Psoas muscle (tissue), 8 donors: ENCODE data around the gene XAGE1B. TPM values are rescaled to one million over a fixed set of nuclear protein-coding genes. Genes with fewer than 3 reads are reported as not detected.
"Not testable (repeated sequence)": the region's sequence is repeated elsewhere in the genome, so short reads cannot be mapped to it uniquely, and the experiment has no call there.

Source experiments
- ATAC-seq, 4 donors: fragments of 200-7000 bp; cut with Tn5 transposase; one replicate each; pipeline ENCODE4 v1.9.1; 2020; ENCODE audit warnings: moderate library complexity in 3 of 4, mild to moderate bottlenecking in 2 of 4
- DNase-seq, 2 donors: peaks; one replicate each; pipeline ENCODE4 v3.0.0-alpha.2; 2020
- H3K27ac ChIP-seq: fragments of 200-600 bp; one replicate; pipeline ENCODE4 v1.8.0; 2022
- H3K27me3 ChIP-seq, 3 donors: fragments of 200-600 bp in 1 of 3; one replicate each; pipeline versions ENCODE4 v1.6.1 to v1.8.0; 2013 to 2022; ENCODE audit warnings: low read length in 2 of 3, mild to moderate bottlenecking in 2 of 3, moderate library complexity in 1 of 3; ENCODE audit not compliant: insufficient read depth in 3 of 3
- H3K36me3 ChIP-seq, 2 donors: fragments of 200-600 bp in 1 of 2; one replicate each; pipeline versions ENCODE4 v1.6.1 to v1.8.0; 2013 to 2022; ENCODE audit warnings: low read depth in 1 of 2, mild to moderate bottlenecking in 1 of 2, moderate library complexity in 1 of 2; ENCODE audit not compliant: insufficient read depth in 1 of 2
- H3K4me1 ChIP-seq: fragments of 200-600 bp; one replicate; pipeline ENCODE4 v1.8.0; 2022
- H3K4me3 ChIP-seq: fragments of 200-600 bp; one replicate; pipeline ENCODE4 v1.8.0; 2022; ENCODE audit warnings: mild to moderate bottlenecking
- H3K9me3 ChIP-seq: fragments of 200-600 bp; one replicate; pipeline ENCODE4 v1.8.0; 2022
- WGBS, 3 donors: extraction: QIAGEN DNeasy Blood & Tissue Kit; methylation state at CpG; one replicate each; pipeline versions ENCODE4 v1.1.6 to v1.1.7; 2013; 5-methylcytosine and 5-hydroxymethylcytosine counted together
- intact Hi-C, 2 donors: fragments of 100-400 bp; cut with DNase I; formaldehyde crosslinking; loops; one replicate each; pipeline versions ENCODE4 v1.11.0 to v1.14.2; 2022
- long read RNA-seq, 2 donors: library from polyadenylated mRNA; unstranded; transcript quantifications; one replicate each; pipeline ENCODE4 v2.0.0, GENCODE V29; 2021
- polyA plus RNA-seq, 3 donors: library from polyadenylated mRNA; stranded (reverse); fragments of 200-250 nt; gene quantifications; one replicate each; pipeline ENCODE4 v1.2.3, GENCODE V29; 2013
- total RNA-seq, 4 donors: library from RNA; stranded (reverse); fragmentation: NEBNext Ultra II Directional in 2 of 4; extraction: Animal tissue kit (Norgen Biotek cat#: 25700) in 2 of 4; gene quantifications; one replicate each; pipeline versions ENCODE4 v1.2.1 to v1.2.4, GENCODE V29; 2021 to 2023
- TF ChIP-seq, protein P1 (sequence below): fragments of 200-600 bp; IDR thresholded peaks from one replicate; pipeline ENCODE4 v1.8.0; 2022; ENCODE audit warnings: antibody characterized with exemption
- donor health status: healthy with polysubstance abuse.
- donor health status: DM: no; HTN: no; CAD: no; lungs with moderate emphysema.
- donor health status: Bipolar disorder and iron deficiency.
- donor health status: healthy.
- donor health status: DM: yes; HTN: yes; CAD: no.
- donor health status: DM: no; HTN: no; CAD: no.
- donor health status: DM: no; HTN: no; CAD: no.
- donor health status: DM: yes; HTN: yes; CAD: no.

XAGE1B gene, protein sequence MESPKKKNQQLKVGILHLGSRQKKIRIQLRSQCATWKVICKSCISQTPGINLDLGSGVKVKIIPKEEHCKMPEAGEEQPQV
- total RNA-seq = not detected
- polyA plus RNA-seq = not detected
- long read RNA-seq, donor 1 = 0 reads
- long read RNA-seq, donor 2 = 0 reads

DNA sequence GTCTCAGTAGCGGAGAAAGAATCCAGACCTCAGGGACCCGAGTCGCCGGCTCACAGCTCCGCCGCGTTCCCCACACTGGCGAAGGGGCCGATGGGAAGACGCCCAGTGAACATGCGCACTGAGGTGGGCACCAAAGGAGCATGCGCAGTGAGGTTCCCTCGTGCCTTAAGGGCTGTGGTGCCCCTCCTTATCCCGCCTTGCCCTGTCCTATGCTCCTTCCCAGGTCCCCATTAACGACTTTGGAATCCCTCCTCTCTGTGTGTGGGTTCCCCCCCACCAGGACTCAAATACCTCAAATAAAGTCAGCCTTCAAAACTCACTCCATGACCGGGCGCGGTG lies at the start of gene XAGE1B:
Gene XAGE1B (minus strand): TSS at position 77 of the 339 bp plus-strand sequence. CDS start 1,536 bp downstream, outside the sequence.
- H3K27ac ChIP-seq, H3K27me3 ChIP-seq, ATAC-seq, intact Hi-C loops, H3K36me3 ChIP-seq, DNase-seq, H3K4me1 ChIP-seq, H3K9me3 ChIP-seq, H3K4me3 ChIP-seq: not testable (repeated sequence)
- no CpG with 5 or more reads among the region's 18 CpGs for WGBS, 3 donors

DNA sequence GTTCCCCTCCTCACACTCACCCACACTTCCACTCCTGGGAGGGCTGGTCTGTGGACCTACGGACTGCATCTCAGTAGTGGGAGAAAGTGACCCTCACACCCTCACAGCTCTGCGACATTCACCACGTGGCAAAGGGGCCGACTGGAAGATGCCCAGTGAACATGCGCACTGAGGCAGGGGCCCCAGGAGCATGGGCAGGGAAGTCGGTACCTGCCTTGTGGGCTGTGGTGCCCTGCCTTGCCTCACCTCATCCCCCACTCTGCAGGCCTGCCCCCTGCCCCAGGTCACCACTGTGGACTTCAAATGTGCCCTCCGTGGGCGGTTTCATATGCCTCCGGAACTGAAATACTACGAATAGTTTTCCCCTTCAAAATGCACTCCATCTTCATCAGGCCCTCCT lies 46.2 kb upstream of the XAGE1B start:
- Histone ChIP-seq H3K27me3 (peaks cover 0 to 23% (median 0%) of the 10 kb centered on the region in 3 donors), H3K4me3 (no peak overlapping the region), H3K9me3 (no peaks in the 10 kb centered on the region), H3K27ac (no peak overlapping the region), H3K4me1 (no peaks in the 10 kb centered on the region), H3K36me3 (no peaks in the 10 kb centered on the region)
- TF ChIP-seq, protein P1, sequence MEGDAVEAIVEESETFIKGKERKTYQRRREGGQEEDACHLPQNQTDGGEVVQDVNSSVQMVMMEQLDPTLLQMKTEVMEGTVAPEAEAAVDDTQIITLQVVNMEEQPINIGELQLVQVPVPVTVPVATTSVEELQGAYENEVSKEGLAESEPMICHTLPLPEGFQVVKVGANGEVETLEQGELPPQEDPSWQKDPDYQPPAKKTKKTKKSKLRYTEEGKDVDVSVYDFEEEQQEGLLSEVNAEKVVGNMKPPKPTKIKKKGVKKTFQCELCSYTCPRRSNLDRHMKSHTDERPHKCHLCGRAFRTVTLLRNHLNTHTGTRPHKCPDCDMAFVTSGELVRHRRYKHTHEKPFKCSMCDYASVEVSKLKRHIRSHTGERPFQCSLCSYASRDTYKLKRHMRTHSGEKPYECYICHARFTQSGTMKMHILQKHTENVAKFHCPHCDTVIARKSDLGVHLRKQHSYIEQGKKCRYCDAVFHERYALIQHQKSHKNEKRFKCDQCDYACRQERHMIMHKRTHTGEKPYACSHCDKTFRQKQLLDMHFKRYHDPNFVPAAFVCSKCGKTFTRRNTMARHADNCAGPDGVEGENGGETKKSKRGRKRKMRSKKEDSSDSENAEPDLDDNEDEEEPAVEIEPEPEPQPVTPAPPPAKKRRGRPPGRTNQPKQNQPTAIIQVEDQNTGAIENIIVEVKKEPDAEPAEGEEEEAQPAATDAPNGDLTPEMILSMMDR = no peak
- intact Hi-C loops = no loop called here
- DNase-seq = no peak
- 86 to 88% (median 88%) methylated on average over 8 to 10 of the region's 10 CpGs for WGBS, 3 donors
- no peak for ATAC-seq

DNA sequence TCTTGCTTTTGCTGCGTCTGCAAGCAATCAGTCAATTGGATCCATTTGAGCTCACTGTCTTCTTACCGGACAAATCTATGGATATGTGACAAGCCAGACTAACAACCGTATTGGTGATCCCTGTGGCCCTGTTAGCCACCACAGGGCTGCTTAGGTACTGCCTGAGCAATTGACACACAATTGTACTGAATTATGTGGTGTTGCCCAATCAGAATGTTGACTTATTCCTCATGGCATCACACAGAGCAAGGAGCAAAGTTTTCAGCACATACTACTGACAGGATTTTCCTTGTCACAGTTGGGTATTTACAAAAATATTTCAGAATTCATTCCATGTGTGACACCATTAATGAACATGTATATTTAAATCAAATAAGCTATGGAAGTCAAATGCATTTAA lies 41.3 kb upstream of the XAGE1B start:
- ATAC-seq (no peak), DNase-seq (no peak)
- Histone ChIP-seq H3K4me3 (no peak overlapping the region), H3K27ac (no peak overlapping the region), H3K9me3 (no peaks in the 10 kb centered on the region), H3K36me3 (no peaks in the 10 kb centered on the region), H3K4me1 (no peaks in the 10 kb centered on the region), H3K27me3 (peaks cover 0 to 18% (median 0%) of the 10 kb centered on the region in 3 donors)
- intact Hi-C loops = no loop called here
- TF ChIP-seq, protein P1 = no peak
- 73 to 92% (median 87%) methylated on average over 3 of the region's 3 CpGs for WGBS, 3 donors

DNA sequence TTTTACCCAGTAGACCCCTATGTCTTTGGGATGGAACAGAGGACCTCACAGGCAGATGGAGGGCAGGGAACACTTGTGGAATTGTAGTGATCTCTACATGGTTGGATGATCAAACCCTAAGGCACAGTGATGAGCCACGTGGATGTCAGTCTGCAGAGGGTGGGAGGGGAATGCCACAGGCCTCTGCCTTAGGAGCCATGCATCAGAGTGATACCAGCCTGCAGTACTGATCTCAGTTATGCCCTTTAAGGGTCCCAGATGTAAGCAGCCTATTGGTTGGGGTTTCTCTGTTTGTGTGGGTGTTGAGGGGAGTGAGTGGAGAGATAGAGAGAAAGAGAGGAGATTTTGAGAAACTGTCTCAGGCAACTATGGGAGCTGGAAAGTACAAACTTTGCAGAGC lies 39.9 kb upstream of the XAGE1B start:
- H3K36me3 ChIP-seq = no peaks in the 10 kb centered on the region
- peaks cover 0 to 18% (median 0%) of the 10 kb centered on the region in 3 donors for H3K27me3 ChIP-seq
- no peaks in the 10 kb centered on the region for H3K9me3 ChIP-seq
- no peak for DNase-seq
- no peak overlapping the region for H3K4me3 ChIP-seq
- 7 to 50% (median 39%) methylated on average over 1 of the region's 1 CpG for WGBS, 3 donors
- no peak for ATAC-seq
- TF ChIP-seq, protein P1 = no peak
- H3K4me1 ChIP-seq = no peaks in the 10 kb centered on the region
- intact Hi-C loops = no loop called here
- H3K27ac ChIP-seq = no peak overlapping the region

DNA sequence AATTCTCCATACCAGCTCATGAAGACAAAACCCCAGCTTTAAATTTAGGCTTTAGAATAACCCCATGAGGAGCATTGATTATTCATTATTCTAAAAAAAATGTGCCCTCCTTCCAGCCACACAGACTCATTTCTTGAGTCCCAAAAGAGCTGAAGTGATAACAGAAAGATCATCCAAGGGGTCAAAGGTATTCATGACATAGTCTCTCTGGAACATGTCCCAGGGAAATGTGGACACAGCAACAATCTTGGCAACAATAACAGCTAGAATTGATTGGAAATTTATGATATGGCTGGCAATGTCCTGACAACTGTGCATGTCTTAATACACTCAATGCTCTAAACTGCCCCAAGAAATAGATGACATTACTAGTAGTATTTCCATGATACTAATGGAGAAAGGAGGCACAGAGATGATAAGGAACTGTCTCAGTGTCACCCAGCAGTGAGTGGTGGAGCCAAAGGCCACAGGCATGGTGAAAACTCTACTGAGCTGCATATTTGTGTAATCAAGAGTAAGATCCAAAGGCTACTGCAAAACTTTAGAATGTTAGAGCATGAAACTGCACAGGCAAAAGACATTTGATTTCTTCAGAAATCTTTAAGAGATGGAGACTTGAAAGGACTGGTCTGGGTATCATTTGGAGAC lies 37.3 kb upstream of the XAGE1B start:
- Histone ChIP-seq H3K4me1 (no peaks in the 10 kb centered on the region), H3K27me3 (peaks cover 0 to 21% (median 0%) of the 10 kb centered on the region in 3 donors), H3K9me3 (no peaks in the 10 kb centered on the region), H3K36me3 (no peaks in the 10 kb centered on the region), H3K27ac (no peak overlapping the region), H3K4me3 (no peak overlapping the region)
- intact Hi-C loops = no loop called here
- DNase-seq = no peak
- ATAC-seq = no peak
- TF ChIP-seq, protein P1 = no peak

DNA sequence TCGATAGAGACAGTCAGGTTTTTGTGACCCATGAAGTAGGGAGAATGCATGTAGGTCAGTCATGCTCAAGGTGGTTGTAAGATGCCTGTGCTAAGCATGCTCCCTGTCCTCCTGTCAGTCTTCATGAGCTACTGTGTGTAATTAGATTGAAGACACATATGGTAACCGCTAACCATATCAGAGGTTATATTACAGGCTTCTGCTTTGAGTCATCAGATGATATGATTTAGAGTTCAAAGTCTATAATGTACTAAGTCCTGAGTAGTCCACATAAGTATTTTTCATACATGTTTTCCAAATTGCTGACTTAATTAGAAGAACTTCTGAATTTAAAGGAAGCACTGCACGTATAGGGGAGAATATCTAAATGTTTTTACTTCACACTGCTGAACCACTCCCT lies 31.9 kb upstream of the XAGE1B start:
- intact Hi-C loops, DNase-seq, ATAC-seq, H3K27ac ChIP-seq, H3K36me3 ChIP-seq, H3K9me3 ChIP-seq, H3K4me1 ChIP-seq, H3K4me3 ChIP-seq: not testable (repeated sequence)
- 52 to 77% (median 69%) methylated on average over 3 of the region's 3 CpGs for WGBS, 3 donors
- H3K27me3 ChIP-seq = peaks cover 0 to 27% (median 0%) of the 10 kb centered on the region in 3 donors
